ENCODE measurements around the gene TRMT10B. TPM values are rescaled to one million over a fixed set of nuclear protein-coding genes. Genes with fewer than 3 reads are reported as not detected.

Gene TRMT10B, protein sequence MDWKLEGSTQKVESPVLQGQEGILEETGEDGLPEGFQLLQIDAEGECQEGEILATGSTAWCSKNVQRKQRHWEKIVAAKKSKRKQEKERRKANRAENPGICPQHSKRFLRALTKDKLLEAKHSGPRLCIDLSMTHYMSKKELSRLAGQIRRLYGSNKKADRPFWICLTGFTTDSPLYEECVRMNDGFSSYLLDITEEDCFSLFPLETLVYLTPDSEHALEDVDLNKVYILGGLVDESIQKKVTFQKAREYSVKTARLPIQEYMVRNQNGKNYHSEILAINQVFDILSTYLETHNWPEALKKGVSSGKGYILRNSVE
- total RNA-seq (2014; rRNA removed; shearing (Covaris generic); ENCODE audit: low replicate concordance), result 5.5 and 6.9 TPM in 2 replicates

DNA sequence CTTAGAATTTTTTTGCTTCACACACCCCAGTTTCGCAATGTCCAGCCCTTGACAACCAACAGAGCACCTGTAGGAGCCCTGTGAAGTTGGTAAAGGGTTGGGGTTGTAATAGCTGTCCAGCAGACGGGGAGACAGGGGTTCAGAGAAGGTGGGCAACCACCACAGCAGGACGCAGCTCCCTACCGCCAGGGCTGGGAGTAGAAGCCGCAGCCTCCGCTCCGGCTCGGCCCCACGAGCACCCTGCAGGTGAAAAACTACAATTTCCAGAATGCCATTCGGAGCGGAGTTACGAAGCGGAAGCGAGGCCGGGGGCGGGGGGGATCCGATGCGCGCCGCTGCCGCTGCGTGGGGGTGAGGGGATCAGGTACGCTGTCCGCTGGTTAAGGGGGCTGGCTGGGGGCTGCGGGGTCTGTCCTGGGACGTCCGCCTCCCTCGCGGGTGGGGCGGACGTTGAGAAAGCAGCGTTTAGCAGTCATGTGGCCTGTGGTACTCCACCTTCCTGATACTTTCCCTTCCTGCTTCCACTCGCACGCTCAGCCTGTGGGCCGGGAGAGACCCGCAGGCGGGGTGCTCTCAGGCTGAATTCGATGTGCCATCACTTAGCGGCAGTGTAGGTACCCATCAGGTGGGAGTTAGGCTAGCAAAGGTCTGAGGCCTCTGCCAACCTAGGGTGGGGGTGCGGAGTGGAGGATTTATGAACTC is at the start of gene TRMT10B:
TRMT10B (plus strand) TSS at position 317 of the 702 bp plus-strand sequence. CDS start 8,127 bp downstream, outside the sequence.
- Histone ChIP-seq H3K9me2 (replicated peaks; ENCODE audit: insufficient read depth, low read length) (no peaks in the 10 kb centered on the region), H3K4me2 (ENCODE audit: low read depth, low read length, poor library complexity, severe bottlenecking) (peak within 1 kb of the TSS; percentile 81), H3K79me2 (ENCODE audit: low read length) (peaks cover 29% of the 10 kb centered on the region), H4K20me1 (ENCODE audit: insufficient read depth, low read depth, low read length) (no peaks in the 10 kb centered on the region), H3K9me3 (ENCODE audit: low read length) (no peaks in the 10 kb centered on the region), H2AFZ (ENCODE audit: low read length) (peak within 1 kb of the TSS; percentile 97), H3K4me3 (ENCODE audit: low read length) (peak within 1 kb of the TSS; percentile 77), H3K4me1 (ENCODE audit: low read length) (peaks cover 19% of the 10 kb centered on the region), H3K27me3 (ENCODE audit: low read length) (no peaks in the 10 kb centered on the region), H3K27ac (ENCODE audit: low read length) (peak within 1 kb of the TSS; percentile 32; the same call in 1 of the 2 replicates), H3K9ac (ENCODE audit: low read length) (peak within 1 kb of the TSS; percentile 82), H3K36me3 (ENCODE audit: insufficient read depth, low read length) (no peaks in the 10 kb centered on the region)
- DNase-seq, result peak; percentile 92

DNA sequence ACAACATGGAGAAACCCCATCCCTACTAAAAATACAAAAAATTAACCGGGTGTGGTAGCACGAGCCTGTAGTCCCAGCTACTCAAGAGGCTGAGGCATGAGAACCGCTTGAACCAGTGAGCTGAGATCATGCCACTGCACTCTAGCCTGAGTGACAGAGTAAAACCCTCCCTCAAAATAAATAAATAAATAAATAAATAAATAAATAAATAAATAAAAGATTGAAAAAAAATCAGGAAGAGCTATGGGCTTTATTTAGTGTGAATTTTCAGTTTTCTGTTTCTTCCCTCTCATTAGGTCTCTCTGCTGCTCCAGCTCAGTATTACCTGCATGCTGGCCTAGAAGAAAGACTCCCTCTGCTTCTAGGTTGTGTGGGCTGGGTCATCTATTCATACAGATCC is 47.8 kb upstream of the TRMT10B start:
- Histone ChIP-seq H3K4me1 (ENCODE audit: low read length) (peaks cover 9% of the 10 kb centered on the region), H3K36me3 (ENCODE audit: insufficient read depth, low read length) (no peaks in the 10 kb centered on the region), H3K9me2 (replicated peaks; ENCODE audit: insufficient read depth, low read length) (no peaks in the 10 kb centered on the region), H4K20me1 (ENCODE audit: insufficient read depth, low read depth, low read length) (no peaks in the 10 kb centered on the region), H3K27me3 (ENCODE audit: low read length) (no peaks in the 10 kb centered on the region), H3K9me3 (ENCODE audit: low read length) (no peaks in the 10 kb centered on the region), H3K79me2 (ENCODE audit: low read length) (no peaks in the 10 kb centered on the region), H3K9ac (ENCODE audit: low read length) (no peak overlapping the region), H3K4me2 (ENCODE audit: low read depth, low read length, poor library complexity, severe bottlenecking) (no peak overlapping the region), H3K4me3 (ENCODE audit: low read length) (no peak overlapping the region), H3K27ac (ENCODE audit: low read length) (no peak overlapping the region), H2AFZ (ENCODE audit: low read length) (no peak overlapping the region)
- no peak for DNase-seq

- H2AFZ ChIP-seq (ENCODE audit: low read length), result no peak overlapping the region
- no peaks in the 10 kb centered on the region for H3K36me3 ChIP-seq (ENCODE audit: insufficient read depth, low read length)
- no peak overlapping the region for H3K4me2 ChIP-seq (ENCODE audit: low read depth, low read length, poor library complexity, severe bottlenecking)
- H3K27me3 ChIP-seq (ENCODE audit: low read length), result no peaks in the 10 kb centered on the region
- H3K9ac ChIP-seq (ENCODE audit: low read length), result no peak overlapping the region
- H3K9me2 ChIP-seq (replicated peaks; ENCODE audit: insufficient read depth, low read length), result no peaks in the 10 kb centered on the region
- no peaks in the 10 kb centered on the region for H3K79me2 ChIP-seq (ENCODE audit: low read length)
- peaks cover 9% of the 10 kb centered on the region for H3K4me1 ChIP-seq (ENCODE audit: low read length)
- H3K9me3 ChIP-seq (ENCODE audit: low read length), result no peaks in the 10 kb centered on the region
- H3K27ac ChIP-seq (ENCODE audit: low read length), result no peak overlapping the region
- no peaks in the 10 kb centered on the region for H4K20me1 ChIP-seq (ENCODE audit: insufficient read depth, low read depth, low read length)
- DNase-seq, result no peak
- H3K4me3 ChIP-seq (ENCODE audit: low read length), result no peak overlapping the region
Observed at GRCh38 chr9:37706290-37706689, 47.3 kb upstream of the TRMT10B start.

- no peak overlapping the region for H3K27ac ChIP-seq (ENCODE audit: low read length)
- no peak overlapping the region for H3K4me2 ChIP-seq (ENCODE audit: low read depth, low read length, poor library complexity, severe bottlenecking)
- no peaks in the 10 kb centered on the region for H3K9me3 ChIP-seq (ENCODE audit: low read length)
- DNase-seq, result no peak
- no peak overlapping the region for H3K9ac ChIP-seq (ENCODE audit: low read length)
- H3K36me3 ChIP-seq (ENCODE audit: insufficient read depth, low read length), result no peaks in the 10 kb centered on the region
- H3K4me1 ChIP-seq (ENCODE audit: low read length), result peaks cover 9% of the 10 kb centered on the region
- H3K9me2 ChIP-seq (replicated peaks; ENCODE audit: insufficient read depth, low read length), result no peaks in the 10 kb centered on the region
- H3K27me3 ChIP-seq (ENCODE audit: low read length), result no peaks in the 10 kb centered on the region
- H3K4me3 ChIP-seq (ENCODE audit: low read length), result no peak overlapping the region
- no peaks in the 10 kb centered on the region for H4K20me1 ChIP-seq (ENCODE audit: insufficient read depth, low read depth, low read length)
- no peak overlapping the region for H2AFZ ChIP-seq (ENCODE audit: low read length)
- no peaks in the 10 kb centered on the region for H3K79me2 ChIP-seq (ENCODE audit: low read length)
Observed at GRCh38 chr9:37707748-37708147, 45.9 kb upstream of the TRMT10B start.

GRCh38 chr9:37710046-37710445 is 43.6 kb upstream of the TRMT10B start:
- no peaks in the 10 kb centered on the region for H3K9me3 ChIP-seq (ENCODE audit: low read length)
- no peaks in the 10 kb centered on the region for H4K20me1 ChIP-seq (ENCODE audit: insufficient read depth, low read depth, low read length)
- no peaks in the 10 kb centered on the region for H3K79me2 ChIP-seq (ENCODE audit: low read length)
- peaks cover 9% of the 10 kb centered on the region for H3K4me1 ChIP-seq (ENCODE audit: low read length)
- DNase-seq, result peak; percentile 56
- H3K36me3 ChIP-seq (ENCODE audit: insufficient read depth, low read length), result no peaks in the 10 kb centered on the region
- H3K9me2 ChIP-seq (replicated peaks; ENCODE audit: insufficient read depth, low read length), result no peaks in the 10 kb centered on the region
- no peak overlapping the region for H3K4me2 ChIP-seq (ENCODE audit: low read depth, low read length, poor library complexity, severe bottlenecking)
- H3K27ac ChIP-seq (ENCODE audit: low read length), result no peak overlapping the region
- H3K9ac ChIP-seq (ENCODE audit: low read length), result no peak overlapping the region
- no peaks in the 10 kb centered on the region for H3K27me3 ChIP-seq (ENCODE audit: low read length)
- H2AFZ ChIP-seq (ENCODE audit: low read length), result no peak overlapping the region
- no peak overlapping the region for H3K4me3 ChIP-seq (ENCODE audit: low read length)

- Histone ChIP-seq H3K4me2 (ENCODE audit: low read depth, low read length, poor library complexity, severe bottlenecking) (no peak overlapping the region), H3K9me3 (ENCODE audit: low read length) (no peaks in the 10 kb centered on the region), H3K9ac (ENCODE audit: low read length) (no peak overlapping the region), H3K27me3 (ENCODE audit: low read length) (no peaks in the 10 kb centered on the region; the same call in 1 of the 2 replicates), H4K20me1 (ENCODE audit: insufficient read depth, low read depth, low read length) (no peaks in the 10 kb centered on the region), H3K4me3 (ENCODE audit: low read length) (no peak overlapping the region), H3K27ac (ENCODE audit: low read length) (no peak overlapping the region), H2AFZ (ENCODE audit: low read length) (no peak overlapping the region), H3K4me1 (ENCODE audit: low read length) (peaks cover 12% of the 10 kb centered on the region), H3K36me3 (ENCODE audit: insufficient read depth, low read length) (no peaks in the 10 kb centered on the region), H3K79me2 (ENCODE audit: low read length) (no peaks in the 10 kb centered on the region), H3K9me2 (replicated peaks; ENCODE audit: insufficient read depth, low read length) (no peaks in the 10 kb centered on the region)
- DNase-seq, result no peak
Observed at GRCh38 chr9:37715260-37715659, 38.3 kb upstream of the TRMT10B start.

- no peak overlapping the region for H2AFZ ChIP-seq (ENCODE audit: low read length)
- H3K36me3 ChIP-seq (ENCODE audit: insufficient read depth, low read length), result no peaks in the 10 kb centered on the region
- DNase-seq, result no peak
- H3K4me1 ChIP-seq (ENCODE audit: low read length), result peaks cover 10% of the 10 kb centered on the region
- H3K27me3 ChIP-seq (ENCODE audit: low read length), result no peaks in the 10 kb centered on the region; the same call in 1 of the 2 replicates
- no peak overlapping the region for H3K27ac ChIP-seq (ENCODE audit: low read length)
- H4K20me1 ChIP-seq (ENCODE audit: insufficient read depth, low read depth, low read length), result no peaks in the 10 kb centered on the region
- no peaks in the 10 kb centered on the region for H3K9me3 ChIP-seq (ENCODE audit: low read length)
- no peaks in the 10 kb centered on the region for H3K79me2 ChIP-seq (ENCODE audit: low read length)
- no peak overlapping the region for H3K4me3 ChIP-seq (ENCODE audit: low read length)
- H3K9ac ChIP-seq (ENCODE audit: low read length), result no peak overlapping the region
- no peak overlapping the region for H3K4me2 ChIP-seq (ENCODE audit: low read depth, low read length, poor library complexity, severe bottlenecking)
- no peaks in the 10 kb centered on the region for H3K9me2 ChIP-seq (replicated peaks; ENCODE audit: insufficient read depth, low read length)
Observed at GRCh38 chr9:37715991-37716505, 37.6 kb upstream of the TRMT10B start.

- Histone ChIP-seq H3K4me3 (ENCODE audit: low read length) (no peak overlapping the region), H3K27me3 (ENCODE audit: low read length) (no peaks in the 10 kb centered on the region; the same call in 1 of the 2 replicates), H3K9ac (ENCODE audit: low read length) (no peak overlapping the region), H3K27ac (ENCODE audit: low read length) (no peak overlapping the region), H3K4me1 (ENCODE audit: low read length) (peaks cover 10% of the 10 kb centered on the region), H3K36me3 (ENCODE audit: insufficient read depth, low read length) (no peaks in the 10 kb centered on the region), H3K4me2 (ENCODE audit: low read depth, low read length, poor library complexity, severe bottlenecking) (no peak overlapping the region), H3K9me2 (replicated peaks; ENCODE audit: insufficient read depth, low read length) (no peaks in the 10 kb centered on the region), H2AFZ (ENCODE audit: low read length) (no peak overlapping the region), H3K9me3 (ENCODE audit: low read length) (no peaks in the 10 kb centered on the region), H3K79me2 (ENCODE audit: low read length) (no peaks in the 10 kb centered on the region), H4K20me1 (ENCODE audit: insufficient read depth, low read depth, low read length) (no peaks in the 10 kb centered on the region)
- peak; percentile 76 for DNase-seq
Observed at GRCh38 chr9:37719526-37719925, 34.1 kb upstream of the TRMT10B start.

Measured in Karpas-422 (cell line).